HG03175 (cell line): ENCODE data around the gene NRDE2.

Experiments used
- ATAC-seq: cut with Tn5 transposase; IDR thresholded peaks from one replicate; pipeline ENCODE4 v1.9.1; 2021; ENCODE audit warnings: mild to moderate bottlenecking, moderate library complexity; ENCODE audit not compliant: unreplicated experiment

The NRDE2 gene, protein sequence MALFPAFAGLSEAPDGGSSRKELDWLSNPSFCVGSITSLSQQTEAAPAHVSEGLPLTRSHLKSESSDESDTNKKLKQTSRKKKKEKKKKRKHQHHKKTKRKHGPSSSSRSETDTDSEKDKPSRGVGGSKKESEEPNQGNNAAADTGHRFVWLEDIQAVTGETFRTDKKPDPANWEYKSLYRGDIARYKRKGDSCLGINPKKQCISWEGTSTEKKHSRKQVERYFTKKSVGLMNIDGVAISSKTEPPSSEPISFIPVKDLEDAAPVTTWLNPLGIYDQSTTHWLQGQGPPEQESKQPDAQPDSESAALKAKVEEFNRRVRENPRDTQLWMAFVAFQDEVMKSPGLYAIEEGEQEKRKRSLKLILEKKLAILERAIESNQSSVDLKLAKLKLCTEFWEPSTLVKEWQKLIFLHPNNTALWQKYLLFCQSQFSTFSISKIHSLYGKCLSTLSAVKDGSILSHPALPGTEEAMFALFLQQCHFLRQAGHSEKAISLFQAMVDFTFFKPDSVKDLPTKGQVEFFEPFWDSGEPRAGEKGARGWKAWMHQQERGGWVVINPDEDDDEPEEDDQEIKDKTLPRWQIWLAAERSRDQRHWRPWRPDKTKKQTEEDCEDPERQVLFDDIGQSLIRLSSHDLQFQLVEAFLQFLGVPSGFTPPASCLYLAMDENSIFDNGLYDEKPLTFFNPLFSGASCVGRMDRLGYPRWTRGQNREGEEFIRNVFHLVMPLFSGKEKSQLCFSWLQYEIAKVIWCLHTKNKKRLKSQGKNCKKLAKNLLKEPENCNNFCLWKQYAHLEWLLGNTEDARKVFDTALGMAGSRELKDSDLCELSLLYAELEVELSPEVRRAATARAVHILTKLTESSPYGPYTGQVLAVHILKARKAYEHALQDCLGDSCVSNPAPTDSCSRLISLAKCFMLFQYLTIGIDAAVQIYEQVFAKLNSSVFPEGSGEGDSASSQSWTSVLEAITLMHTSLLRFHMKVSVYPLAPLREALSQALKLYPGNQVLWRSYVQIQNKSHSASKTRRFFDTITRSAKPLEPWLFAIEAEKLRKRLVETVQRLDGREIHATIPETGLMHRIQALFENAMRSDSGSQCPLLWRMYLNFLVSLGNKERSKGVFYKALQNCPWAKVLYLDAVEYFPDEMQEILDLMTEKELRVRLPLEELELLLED

DNA sequence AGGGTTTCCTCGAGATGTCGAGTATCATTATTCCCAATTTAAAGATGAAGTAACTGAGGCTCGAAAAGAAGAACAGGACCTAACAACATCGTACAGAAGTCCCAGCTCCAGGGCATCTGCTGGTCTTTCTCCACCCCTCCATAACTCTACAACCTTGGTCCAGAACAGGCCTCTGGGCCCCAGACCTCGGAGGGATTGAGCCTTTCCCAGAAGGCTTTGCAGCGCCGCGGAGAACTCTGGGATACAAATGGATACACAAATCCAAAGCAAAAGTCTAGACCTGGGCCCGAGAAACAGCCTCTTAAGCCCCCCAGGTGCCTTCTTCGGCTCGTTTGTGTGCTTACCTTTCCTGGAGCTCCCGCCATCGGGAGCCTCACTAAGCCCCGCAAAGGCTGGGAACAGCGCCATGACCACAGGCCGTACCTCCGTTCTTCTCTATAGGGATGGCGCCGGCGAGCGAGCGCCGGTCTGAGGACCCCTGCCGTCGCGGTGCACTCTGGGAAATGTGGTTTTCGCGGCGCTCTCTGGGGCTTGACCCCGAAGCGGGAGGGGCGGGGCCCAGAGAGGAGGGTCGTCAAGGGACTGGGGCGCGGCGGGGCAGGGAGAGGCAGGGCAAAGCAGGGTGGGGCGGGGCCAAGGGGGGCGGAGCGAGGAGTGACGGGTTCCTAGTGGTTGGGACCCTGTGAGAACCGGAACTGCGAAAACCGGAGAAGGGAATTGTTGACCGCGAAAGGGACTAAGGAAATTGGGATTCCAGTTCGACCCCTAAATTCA lies at the start of gene NRDE2:
Gene NRDE2, minus strand, starts transcription at position 445 of the 774 bp plus-strand sequence. Its CDS starts 37 bp downstream, at position 408.
- ATAC-seq: peak; percentile 93

DNA sequence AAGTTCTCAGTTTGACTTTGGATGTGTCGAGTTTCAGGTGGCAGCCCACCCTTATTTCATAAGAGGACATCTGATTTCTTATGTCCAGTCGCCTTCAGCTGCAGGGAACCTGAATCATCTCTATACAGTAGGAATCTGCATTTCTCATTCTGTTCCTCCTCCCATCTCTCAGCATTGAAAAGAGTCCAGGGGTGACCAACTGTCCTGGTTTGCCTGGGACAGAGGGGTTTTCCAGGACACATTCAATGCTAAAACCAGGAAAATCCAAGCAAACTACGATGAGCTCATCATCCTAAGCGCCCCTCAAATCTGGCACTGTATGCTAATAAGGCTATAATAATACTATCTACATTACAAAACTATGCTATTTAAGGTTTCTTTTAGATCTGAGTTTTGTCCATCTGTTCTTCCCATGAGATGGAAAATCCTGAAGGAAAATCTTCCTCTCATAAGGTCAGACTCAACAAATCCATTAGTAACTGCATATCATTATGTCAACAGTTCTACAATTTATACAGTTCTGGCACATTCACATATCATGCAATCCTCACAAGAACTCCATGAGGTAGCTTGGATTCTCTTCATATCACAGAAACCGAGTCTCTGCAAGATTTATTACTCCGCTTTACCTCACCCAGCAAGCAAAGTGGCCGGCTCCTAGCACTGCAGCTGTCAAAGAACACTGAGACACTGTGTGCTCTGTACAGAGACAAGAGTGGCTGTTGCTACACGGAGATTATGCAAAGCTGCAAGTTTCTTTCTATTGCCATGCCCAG lies 49.5 kb upstream of the NRDE2 start:
- ATAC-seq: no peak

DNA sequence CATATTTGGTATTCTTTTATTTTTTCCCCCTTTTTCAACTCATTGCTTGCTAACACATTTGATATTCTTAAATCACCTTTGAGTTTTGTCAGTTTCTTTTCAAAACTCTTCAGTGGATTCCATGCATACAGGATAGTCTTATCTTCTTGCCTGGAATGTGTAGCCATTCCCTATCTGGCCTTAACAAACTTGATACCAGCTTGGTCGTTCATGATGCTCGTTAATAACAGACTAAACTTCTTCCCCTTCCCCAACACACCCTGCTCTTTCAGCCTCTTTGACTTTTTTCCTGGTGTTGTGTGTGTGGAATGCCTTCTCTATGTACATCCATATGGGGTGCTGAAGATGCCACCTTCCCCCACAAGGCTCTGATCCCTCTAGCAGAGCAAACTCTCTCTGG lies 47.4 kb upstream of the NRDE2 start:
- ATAC-seq: no peak

DNA sequence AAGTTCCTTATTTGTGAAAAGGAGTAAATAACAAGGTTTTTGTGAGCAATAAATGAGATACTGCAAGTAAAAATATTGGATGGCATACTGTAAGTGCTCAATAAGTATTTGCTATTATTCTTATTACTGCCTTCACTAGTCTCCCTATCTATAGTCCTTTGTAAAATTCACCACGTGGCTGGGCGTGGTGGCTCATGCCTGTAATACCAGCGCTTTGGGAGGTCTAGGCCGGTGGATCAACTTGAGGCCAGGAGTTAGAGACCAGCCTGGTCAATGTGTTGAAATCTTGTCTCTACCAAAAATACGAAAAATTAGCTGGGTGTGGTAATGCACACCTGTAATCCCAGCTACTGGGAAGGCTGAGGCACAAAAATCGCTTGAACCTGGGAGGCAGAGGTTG lies 46.5 kb upstream of the NRDE2 start:
- ATAC-seq: no peak

DNA sequence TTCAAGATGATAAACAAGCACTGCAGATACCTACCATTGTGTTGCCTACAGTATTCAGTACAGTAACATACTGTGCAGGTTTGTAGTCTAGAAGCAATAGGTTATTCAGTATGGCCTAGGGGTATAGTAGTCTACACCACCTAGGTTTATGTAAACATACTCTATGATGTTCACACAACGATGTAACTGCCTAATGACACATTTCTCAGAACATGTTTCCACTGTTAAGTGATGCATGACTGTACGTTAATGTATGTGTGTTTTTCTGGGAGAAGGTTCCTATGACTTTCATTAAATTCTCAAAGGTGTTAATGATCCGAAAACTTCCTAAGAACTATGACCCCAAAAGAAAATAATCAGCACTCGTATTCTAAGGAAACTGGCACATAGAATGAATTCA lies 44.2 kb upstream of the NRDE2 start:
- ATAC-seq: no peak

DNA sequence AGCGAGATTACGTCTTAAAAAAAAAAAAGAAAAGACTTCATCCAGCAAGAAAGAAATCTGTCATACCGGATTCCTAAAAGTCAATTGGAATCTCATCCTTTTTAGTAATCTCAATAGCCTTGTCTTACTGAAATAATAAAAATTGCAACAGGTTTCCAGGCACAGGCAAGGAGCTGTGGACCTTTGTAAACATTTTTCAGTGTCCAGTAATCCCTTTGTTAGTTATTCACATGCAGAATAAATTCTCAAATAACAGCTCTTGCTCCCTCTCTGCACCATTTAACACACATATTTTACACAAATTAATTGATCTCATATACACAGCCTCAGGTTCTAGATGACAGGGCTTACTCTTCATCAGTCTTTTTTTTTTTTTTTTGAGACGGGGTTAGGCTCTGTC lies 43.1 kb upstream of the NRDE2 start:
- no peak for ATAC-seq

DNA sequence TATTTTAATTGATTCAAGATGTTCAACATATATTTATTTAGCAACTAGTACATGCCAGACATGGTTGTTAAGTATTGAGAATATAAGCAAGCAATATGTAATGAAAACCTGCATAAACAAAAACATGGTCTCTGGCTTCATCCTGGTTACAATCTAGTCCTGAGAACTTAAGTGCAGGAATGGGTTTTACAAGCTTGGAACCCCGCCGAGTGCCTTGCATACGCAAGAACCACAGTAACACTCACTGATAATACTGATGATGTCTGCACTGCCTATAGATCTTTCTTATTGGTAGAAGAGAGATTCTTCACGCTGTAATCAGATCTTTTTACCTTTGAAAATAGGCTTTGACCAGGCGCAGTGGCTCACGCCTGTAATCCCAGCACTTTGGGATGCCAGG lies 42.1 kb upstream of the NRDE2 start:
- no peak for ATAC-seq

DNA sequence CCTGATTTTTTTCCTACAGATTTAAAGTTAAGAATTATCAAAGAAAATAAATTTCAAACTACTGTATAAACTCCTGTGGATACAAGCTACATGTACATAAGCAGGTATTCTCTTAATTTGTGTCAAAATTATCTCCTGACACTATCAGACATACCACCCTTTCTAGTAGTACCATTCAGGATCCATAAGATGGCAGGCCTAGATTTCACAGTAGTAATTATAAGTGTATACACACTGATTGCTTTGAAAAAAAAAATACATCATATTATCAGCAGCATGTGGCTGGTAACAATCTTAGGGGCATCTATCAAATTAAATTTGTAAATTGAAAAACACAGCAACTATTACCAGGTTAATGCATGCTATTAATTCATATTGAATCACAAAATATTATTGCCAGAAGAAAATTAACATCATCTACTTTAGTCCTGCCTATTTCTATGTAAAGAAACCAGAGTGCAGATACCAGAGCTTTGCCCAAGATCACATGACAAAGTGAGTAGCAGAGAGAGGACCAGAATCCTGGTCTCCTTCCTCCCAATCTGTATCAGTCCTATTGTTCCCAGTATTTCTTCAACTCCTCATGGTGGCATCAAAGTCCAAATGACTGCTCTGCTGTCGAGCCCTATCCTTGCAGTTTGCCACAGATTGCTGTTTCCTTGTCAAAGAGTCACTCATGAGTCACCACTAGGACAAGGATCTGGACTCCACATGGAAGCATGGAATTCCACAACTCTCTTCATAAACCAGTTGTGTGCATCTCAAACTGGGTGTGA lies 37.4 kb upstream of the NRDE2 start:
- no peak for ATAC-seq

DNA sequence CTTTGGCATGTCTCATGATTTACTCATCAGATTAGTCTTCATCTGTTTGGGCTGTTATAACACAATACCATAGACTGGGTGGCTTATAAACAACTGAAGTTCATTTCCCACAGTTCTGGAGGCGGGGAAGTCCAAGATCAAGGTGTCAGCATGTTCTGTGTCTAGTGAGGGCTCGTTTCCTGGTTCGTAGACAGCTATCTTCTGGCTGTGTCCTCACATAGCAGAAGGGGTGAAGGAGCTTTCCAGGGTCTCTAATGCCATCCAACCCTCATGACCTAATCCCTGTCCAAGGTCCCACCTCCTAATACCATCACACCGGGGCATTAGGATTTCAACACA lies 30.8 kb upstream of the NRDE2 start:
- ATAC-seq: no peak

DNA sequence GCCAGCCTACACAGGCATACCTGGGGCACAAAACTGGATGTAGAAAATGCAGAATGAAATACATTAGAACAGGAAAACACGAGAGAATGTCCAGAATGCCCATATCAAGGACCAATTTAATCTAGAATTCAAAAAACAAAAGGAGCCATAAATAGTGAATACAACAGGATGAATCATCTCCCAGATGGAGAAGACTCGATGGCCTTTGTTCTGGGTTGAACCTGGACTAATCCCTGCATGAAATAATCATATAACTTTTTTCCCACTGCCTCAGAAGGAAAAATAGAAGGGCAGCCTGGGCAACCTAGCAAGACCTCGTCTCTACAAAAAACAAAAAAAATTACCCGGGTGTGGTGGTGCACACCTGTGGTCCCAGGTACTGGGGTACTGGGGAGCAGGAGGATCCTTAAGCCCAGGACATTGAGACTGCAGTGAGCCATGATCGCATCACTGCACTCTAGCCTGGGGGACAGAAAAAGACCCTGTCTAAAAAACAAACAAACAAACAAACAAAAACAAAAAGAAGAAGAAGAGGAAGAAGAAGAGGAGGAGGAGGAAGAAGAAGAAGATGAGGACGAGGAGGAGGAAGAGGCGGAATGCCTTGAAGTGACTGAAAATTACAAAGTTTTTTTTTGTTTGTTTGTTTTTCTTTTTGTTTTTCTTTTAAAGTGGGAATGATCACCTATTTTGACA lies 30.3 kb upstream of the NRDE2 start:
- no peak for ATAC-seq

DNA sequence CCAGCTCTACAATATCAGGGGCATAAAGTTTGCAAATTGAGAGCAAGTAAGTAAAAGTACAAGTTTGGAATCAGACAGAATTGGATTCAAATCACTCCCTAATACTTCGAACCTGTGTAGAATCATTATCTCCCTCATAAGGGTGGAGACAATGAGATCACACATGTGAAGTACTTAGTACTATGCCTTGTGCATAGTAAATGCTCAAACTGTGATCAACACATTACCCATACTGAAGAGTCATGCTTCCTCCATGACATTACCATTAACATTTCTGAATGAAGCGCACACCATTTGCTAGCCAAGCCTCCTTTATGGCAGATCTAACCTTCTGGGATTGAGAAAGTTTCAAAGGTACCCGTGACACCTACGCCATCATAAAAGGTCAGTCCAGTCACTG lies 26.6 kb upstream of the NRDE2 start:
- no peak for ATAC-seq

DNA sequence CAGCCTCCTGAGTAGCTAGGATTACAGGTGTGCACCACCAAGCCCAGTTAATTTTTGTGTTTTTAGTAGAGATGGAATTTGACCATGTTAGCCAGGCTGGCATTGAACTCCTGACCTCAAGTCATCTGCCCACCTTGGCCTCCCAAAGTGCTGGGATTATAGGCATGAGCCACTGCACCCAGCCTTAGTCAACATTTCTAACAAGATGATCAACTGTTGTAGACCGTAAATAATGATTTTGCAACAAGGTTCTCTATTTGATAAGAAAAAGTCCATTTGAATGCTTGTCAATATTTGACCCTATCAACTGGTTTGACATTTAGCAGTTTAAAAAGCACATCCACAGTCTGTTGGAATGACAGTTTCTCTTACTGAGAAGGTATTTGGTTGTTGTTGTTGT lies 25.2 kb upstream of the NRDE2 start:
- ATAC-seq: no peak

DNA sequence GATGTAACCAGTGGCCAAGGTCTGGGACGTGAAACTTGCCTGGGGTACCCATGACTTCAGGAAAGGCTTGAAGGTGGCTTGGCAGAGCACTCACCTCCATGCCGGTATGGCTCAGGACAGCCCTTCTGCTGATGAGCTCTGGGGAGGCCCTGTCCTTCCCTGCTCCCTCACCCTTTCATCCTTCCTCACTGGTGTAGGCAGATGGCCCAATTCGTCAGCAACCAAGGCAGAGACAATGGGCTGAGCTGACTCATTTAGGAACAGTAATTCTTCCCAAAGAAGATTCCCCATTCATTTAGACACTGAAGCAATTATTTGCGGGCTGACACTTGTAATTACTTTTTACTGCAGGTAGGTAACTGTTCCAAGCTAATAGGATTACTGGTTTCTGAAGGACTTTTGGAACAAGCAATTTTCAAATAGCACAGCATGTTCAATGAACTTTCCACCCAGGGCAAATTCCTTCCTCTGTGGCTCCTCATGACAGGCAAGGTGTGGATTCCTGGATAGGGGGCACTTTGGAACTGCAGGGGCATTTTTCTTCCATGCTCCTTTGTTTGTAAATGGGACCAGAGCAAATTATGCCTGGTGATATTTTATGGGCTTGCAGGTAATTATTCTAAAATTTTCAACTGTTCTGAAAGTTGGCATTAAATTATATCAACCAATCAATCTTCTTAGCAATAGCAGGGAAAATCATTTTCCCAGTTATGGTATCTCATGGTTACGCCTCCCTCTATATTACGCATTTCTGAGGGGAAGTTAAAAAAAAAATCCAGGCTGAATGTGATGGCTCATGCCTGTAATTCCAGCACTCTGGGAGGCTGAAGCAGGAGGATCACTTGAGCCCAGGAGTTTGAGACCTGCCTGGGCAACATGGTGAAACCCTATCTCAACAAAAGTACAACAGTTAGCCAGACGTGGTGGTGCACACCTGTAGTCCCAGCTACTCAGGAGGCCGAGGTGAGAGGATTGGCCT lies 24.1 kb upstream of the NRDE2 start:
- no peak for ATAC-seq

DNA sequence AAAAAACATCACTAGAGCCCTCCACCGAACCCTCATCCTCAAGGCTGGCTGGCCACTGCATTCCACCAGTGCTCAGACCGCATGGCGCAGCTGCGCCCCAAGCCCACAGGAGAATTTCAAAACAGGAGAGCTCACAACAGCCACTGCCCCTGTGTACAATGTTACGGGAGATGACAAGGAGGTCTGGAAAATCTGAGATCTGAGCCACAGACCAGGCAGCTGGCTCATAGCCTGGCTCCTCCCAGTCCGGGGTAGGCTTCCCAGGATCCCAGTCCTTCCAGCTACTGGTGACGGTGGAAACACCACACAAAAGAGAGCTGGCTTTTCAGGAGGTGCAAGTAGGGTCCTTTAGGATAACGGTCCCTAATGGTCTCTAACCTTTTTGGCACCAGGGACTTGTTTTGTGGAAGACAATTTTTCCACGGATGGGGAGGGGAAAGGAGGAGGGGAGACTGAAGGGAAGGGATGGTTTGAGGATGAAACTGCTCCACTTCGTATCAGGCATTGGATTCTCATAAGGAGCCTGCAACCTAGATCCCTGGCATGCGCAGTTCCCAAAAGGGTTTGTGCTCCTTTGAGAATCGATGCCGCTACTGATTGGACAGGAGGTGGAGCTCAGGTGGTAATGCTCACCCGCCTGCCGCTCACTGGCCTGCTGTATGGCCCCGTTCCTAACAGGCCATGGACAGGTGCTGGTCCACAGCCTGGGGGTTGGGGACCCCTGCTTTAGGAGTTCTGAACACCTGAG lies 23.0 kb upstream of the NRDE2 start:
- no peak for ATAC-seq

DNA sequence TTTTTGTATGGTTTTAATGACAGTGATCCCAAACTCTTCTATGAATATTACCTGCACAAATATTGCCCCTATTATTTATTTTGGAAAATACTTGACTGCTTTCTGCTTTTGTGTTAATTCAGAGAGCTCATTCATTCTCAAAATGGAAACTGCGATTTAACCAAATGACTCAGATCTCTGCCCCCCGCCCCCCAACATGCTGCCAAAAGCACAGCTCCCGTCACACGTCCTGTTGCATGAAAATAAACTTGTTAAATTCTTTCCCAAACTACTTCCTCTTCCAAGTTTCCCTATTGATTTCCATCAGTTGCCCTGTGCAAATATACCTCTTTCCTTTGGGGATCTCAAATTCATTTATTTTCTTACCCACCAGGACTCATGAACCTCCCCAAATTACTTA lies 18.0 kb upstream of the NRDE2 start:
- no peak for ATAC-seq

DNA sequence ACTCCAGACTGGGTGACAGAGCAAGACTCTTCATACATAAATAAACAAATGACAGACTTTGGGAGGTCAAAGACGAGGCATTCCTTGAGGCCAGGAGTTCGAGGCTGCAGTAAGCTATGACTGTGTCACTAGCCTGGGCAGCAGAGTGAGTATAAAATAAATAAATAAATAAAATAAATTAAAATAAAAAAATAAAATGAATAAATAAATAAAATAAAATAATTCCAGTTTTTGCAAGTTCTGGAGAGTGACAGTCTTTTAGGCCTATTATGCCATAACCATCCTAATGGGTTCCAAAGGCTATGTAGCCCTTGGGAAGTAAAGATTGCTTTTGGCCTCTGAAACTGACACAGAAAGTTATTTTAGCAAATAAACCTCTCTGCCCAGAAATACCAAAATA lies 16.5 kb upstream of the NRDE2 start:
- ATAC-seq: no peak

DNA sequence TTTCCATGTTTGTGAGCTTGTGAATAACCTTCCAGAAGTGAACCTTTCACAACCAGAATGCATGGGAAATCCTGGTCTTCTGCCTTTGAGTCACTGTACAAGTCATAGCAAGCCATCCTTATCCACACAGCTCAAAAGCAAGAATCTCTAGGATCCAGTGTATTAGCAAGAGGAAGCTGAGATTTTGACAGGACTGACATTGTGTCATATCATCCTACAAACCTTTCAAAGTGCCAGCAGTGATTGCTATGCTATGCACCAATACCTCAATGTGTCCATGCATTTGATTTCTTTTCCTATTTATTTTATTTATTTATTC lies 13.5 kb upstream of the NRDE2 start:
- ATAC-seq: no peak
